GM12865 (cell line): ENCODE measurements around the gene HKDC1.
"Not testable (repeated sequence)": the region's sequence is repeated elsewhere in the genome, so short reads cannot be mapped to it uniquely, and the experiment has no call there.

Experiments
- DNase-seq: peaks from one replicate; pipeline ENCODE4 v3.0.0; 2010; ENCODE audit warnings: low read depth
- H3K4me3 ChIP-seq: 2 replicates; pipeline ENCODE4 v1.5.1; 2011; ENCODE audit warnings: mild to moderate bottlenecking, low read depth, low read length, control low read depth
- CTCF ChIP-seq: IDR thresholded peaks from 2 replicates; pipeline ENCODE4 v1.5.1; 2011; ENCODE audit warnings: low read length, control low read depth, low read depth, inconsistent platforms; ENCODE audit not compliant: insufficient read depth; ENCODE audit errors: missing control alignments

HKDC1 gene

GRCh38 chr10:69247313-69247710 lies 27.2 kb downstream of the HKDC1 start:
- no peak for DNase-seq
- TF ChIP-seq CTCF: no peak

GRCh38 chr10:69248117-69248730 lies 28.1 kb downstream of the HKDC1 start:
- DNase-seq: no peak
- no peak overlapping the region for H3K4me3 ChIP-seq
- no peak for TF ChIP-seq CTCF

More at GRCh38 chr10:69247313-69247710, 27.2 kb downstream of the HKDC1 start:
- no peak overlapping the region for H3K4me3 ChIP-seq

GRCh38 chr10:69250041-69250440 lies 29.9 kb downstream of the HKDC1 start:
- DNase-seq: no peak
- no peak overlapping the region for H3K4me3 ChIP-seq
- no peak for TF ChIP-seq CTCF

GRCh38 chr10:69251417-69251816 lies 31.3 kb downstream of the HKDC1 start:
- H3K4me3 ChIP-seq, DNase-seq: not testable (repeated sequence)

GRCh38 chr10:69253171-69253570 lies 33.0 kb downstream of the HKDC1 start:
- no peak for TF ChIP-seq CTCF
- no peak for DNase-seq
- H3K4me3 ChIP-seq: no peak overlapping the region

GRCh38 chr10:69254877-69255276 lies 34.7 kb downstream of the HKDC1 start:
- H3K4me3 ChIP-seq: no peak overlapping the region
- TF ChIP-seq CTCF: no peak
- no peak for DNase-seq

GRCh38 chr10:69259547-69260243 lies 39.6 kb downstream of the HKDC1 start:
- no peak for TF ChIP-seq CTCF
- no peak overlapping the region for H3K4me3 ChIP-seq
- DNase-seq: no peak
